Liver (tissue), 9 donors: ENCODE data around the gene ACVR2A. TPM values are rescaled to one million over a fixed set of nuclear protein-coding genes. Genes with fewer than 3 reads are reported as not detected.

ENCODE experiments used
- DNase-seq: peaks from one replicate; pipeline ENCODE4 v3.0.0-alpha.2; 2017; ENCODE audit warnings: low spot score
- H3K27ac ChIP-seq, 2 donors: one replicate each; pipeline ENCODE4 v1.7.0; 2013; ENCODE audit warnings: inconsistent platforms in 2 of 2, low read length in 2 of 2, control low read depth in 1 of 2, low read depth in 1 of 2, mild to moderate bottlenecking in 1 of 2
- H3K27me3 ChIP-seq, 4 donors: one replicate each; pipeline versions ENCODE4 v1.6.1 to v1.7.0; 2013; ENCODE audit warnings: low read length in 3 of 4, inconsistent platforms in 1 of 4, mild to moderate bottlenecking in 1 of 4, moderate library complexity in 1 of 4; ENCODE audit not compliant: control insufficient read depth in 4 of 4, insufficient read depth in 4 of 4
- H3K36me3 ChIP-seq, 4 donors: one replicate each; pipeline versions ENCODE4 v1.6.1 to v1.7.0; 2013; ENCODE audit warnings: low read length in 3 of 4, mild to moderate bottlenecking in 3 of 4, low read depth in 1 of 4, moderate library complexity in 1 of 4; ENCODE audit not compliant: control insufficient read depth in 4 of 4, insufficient read depth in 3 of 4
- H3K4me1 ChIP-seq, 4 donors: one replicate each; pipeline versions ENCODE4 v1.6.1 to v1.7.0; 2013; ENCODE audit warnings: low read length in 3 of 4, mild to moderate bottlenecking in 3 of 4, moderate library complexity in 1 of 4; ENCODE audit not compliant: control insufficient read depth in 4 of 4, insufficient read depth in 4 of 4
- H3K4me3 ChIP-seq, 3 donors: one replicate each; pipeline versions ENCODE4 v1.6.1 to v1.7.0; 2013; ENCODE audit warnings: low read length in 3 of 3, control low read depth in 1 of 3, low read depth in 1 of 3, mild to moderate bottlenecking in 1 of 3
- H3K9ac ChIP-seq, 2 donors: one replicate each; pipeline ENCODE4 v1.7.0; 2013; ENCODE audit warnings: low read length in 2 of 2, mild to moderate bottlenecking in 2 of 2, moderate library complexity in 2 of 2, control low read depth in 1 of 2, low read depth in 1 of 2
- H3K9me3 ChIP-seq, 4 donors: one replicate each; pipeline versions ENCODE4 v1.6.1 to v1.7.0; 2013; ENCODE audit warnings: low read length in 3 of 4; ENCODE audit not compliant: control insufficient read depth in 4 of 4
- EGR1 ChIP-seq, 2 donors: IDR thresholded peaks; 2 replicates each; pipeline ENCODE4 v1.6.1; 2016 to 2018; ENCODE audit warnings: antibody characterized with exemption in 2 of 2, low read depth in 2 of 2
- FOXA1 ChIP-seq: IDR thresholded peaks from 2 replicates; pipeline ENCODE4 v1.6.1; 2016; ENCODE audit warnings: antibody characterized with exemption
- FOXA2 ChIP-seq: IDR thresholded peaks from 2 replicates; pipeline ENCODE4 v1.6.1; 2016; ENCODE audit warnings: antibody characterized with exemption
- GABPA ChIP-seq, 2 donors: IDR thresholded peaks in 1 of 2; conservative IDR thresholded peaks in 1 of 2; 2 replicates each; pipeline ENCODE4 v1.6.1; 2016; ENCODE audit warnings: antibody characterized with exemption in 2 of 2, mild to moderate bottlenecking in 1 of 2, moderate library complexity in 1 of 2
- HNF4A ChIP-seq, 2 donors: conservative IDR thresholded peaks; 2 replicates each; pipeline ENCODE4 v1.6.1; 2016; ENCODE audit warnings: antibody characterized with exemption in 2 of 2, mild to moderate bottlenecking in 2 of 2
- HNF4G ChIP-seq: IDR thresholded peaks from 2 replicates; pipeline ENCODE4 v1.6.1; 2016; ENCODE audit warnings: antibody characterized with exemption
- JUND ChIP-seq, 2 donors: IDR thresholded peaks; 2 replicates each; pipeline ENCODE4 v1.6.1; 2016; ENCODE audit warnings: antibody characterized with exemption in 2 of 2
- NR2F2 ChIP-seq: IDR thresholded peaks from 2 replicates; pipeline ENCODE4 v1.6.1; 2016; ENCODE audit warnings: antibody characterized with exemption
- RAD21 ChIP-seq, 2 donors: IDR thresholded peaks; 2 replicates each; pipeline ENCODE4 v1.6.1; 2016; ENCODE audit warnings: antibody characterized with exemption in 2 of 2, mild to moderate bottlenecking in 2 of 2
- RXRA ChIP-seq, 2 donors: IDR thresholded peaks; 2 replicates each; pipeline ENCODE4 v1.6.1; 2017 to 2018; ENCODE audit warnings: antibody characterized with exemption in 2 of 2, mild to moderate bottlenecking in 1 of 2
- SP1 ChIP-seq: IDR thresholded peaks from 2 replicates; pipeline ENCODE4 v1.6.1; 2018; ENCODE audit warnings: antibody characterized with exemption, mild to moderate bottlenecking
- TAF1 ChIP-seq: conservative IDR thresholded peaks from 2 replicates; pipeline ENCODE4 v1.6.1; 2016; ENCODE audit warnings: antibody characterized with exemption, mild to moderate bottlenecking
- YY1 ChIP-seq: IDR thresholded peaks from 2 replicates; pipeline ENCODE4 v1.6.1; 2016; ENCODE audit warnings: antibody characterized with exemption, mild to moderate bottlenecking
- whole genome bisulfite sequencing: extraction: QIAGEN DNeasy Blood & Tissue Kit; methylation state at CpG from one replicate; pipeline ENCODE4 v1.1.7; 2013; 5-methylcytosine and 5-hydroxymethylcytosine counted together
- polyA plus RNA-seq, 2 donors: library from polyadenylated mRNA; stranded (reverse) in 1 of 2; unstranded in 1 of 2; fragments of 200-250 nt in 1 of 2; fragments of >200 nt in 1 of 2; fragmentation: Nextera tagmentation in 1 of 2; extraction: Ambion mirVana in 1 of 2; gene quantifications; one replicate each; pipeline versions ENCODE4 v1.2.1 to v1.2.3, GENCODE V29; 2013 to 2015
- total RNA-seq, 2 donors: library from RNA; depleted of rRNA; stranded (reverse); fragments of >200 nt; gene quantifications; one replicate each; pipeline ENCODE4 v1.2.3, GENCODE V29; 2014
- TF ChIP-seq, protein P1 (sequence below): IDR thresholded peaks from 2 replicates; pipeline ENCODE4 v1.6.1; 2016; ENCODE audit warnings: antibody characterized with exemption, mild to moderate bottlenecking
- TF ChIP-seq, protein P2 (sequence below): fragments of 150-350 bp; IDR thresholded peaks from 2 replicates; pipeline ENCODE4 v1.5.1; 2017; ENCODE audit warnings: improper control_type of control experiment, low read depth, low read length; ENCODE audit not compliant: missing input control
- TF ChIP-seq, protein P3 (sequence below): IDR thresholded peaks from 2 replicates; pipeline ENCODE4 v1.6.1; 2016; ENCODE audit warnings: antibody characterized with exemption
- TF ChIP-seq, protein P4 (sequence below): IDR thresholded peaks from 2 replicates; pipeline ENCODE4 v1.6.1; 2016; ENCODE audit warnings: antibody characterized with exemption
- TF ChIP-seq, protein P5 (sequence below): IDR thresholded peaks from 2 replicates; pipeline ENCODE4 v1.6.1; 2016; ENCODE audit warnings: antibody characterized with exemption
- donor health status: healthy.
- donor health status: healthy.
- donor health status: healthy.
- donor health status: healthy.
- donor health status: healthy.

ACVR2A gene
- total and polyA plus RNA-seq, 4 donors = 2.2 to 9.5 (median 6.3) TPM

DNA sequence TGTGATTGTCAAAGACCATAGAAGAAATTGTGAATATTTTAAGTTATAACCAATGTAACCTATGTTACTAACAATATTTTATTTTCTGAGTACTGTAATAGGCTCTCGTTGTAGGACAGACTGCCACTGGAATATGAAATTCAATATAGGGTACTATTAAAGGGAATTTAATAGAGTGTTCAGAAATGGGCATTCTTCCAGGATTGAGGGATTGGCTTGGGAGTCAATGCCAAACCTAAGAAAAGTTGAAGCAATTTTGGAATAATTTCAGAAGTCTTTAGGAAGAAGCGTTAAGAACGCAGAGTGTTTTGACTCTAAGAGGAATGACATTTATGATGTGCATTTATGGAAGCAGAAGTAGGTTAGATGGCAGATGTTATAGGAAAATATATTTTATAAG is 79.0 kb downstream of the ACVR2A start (continued):
- TF ChIP-seq, protein P1, sequence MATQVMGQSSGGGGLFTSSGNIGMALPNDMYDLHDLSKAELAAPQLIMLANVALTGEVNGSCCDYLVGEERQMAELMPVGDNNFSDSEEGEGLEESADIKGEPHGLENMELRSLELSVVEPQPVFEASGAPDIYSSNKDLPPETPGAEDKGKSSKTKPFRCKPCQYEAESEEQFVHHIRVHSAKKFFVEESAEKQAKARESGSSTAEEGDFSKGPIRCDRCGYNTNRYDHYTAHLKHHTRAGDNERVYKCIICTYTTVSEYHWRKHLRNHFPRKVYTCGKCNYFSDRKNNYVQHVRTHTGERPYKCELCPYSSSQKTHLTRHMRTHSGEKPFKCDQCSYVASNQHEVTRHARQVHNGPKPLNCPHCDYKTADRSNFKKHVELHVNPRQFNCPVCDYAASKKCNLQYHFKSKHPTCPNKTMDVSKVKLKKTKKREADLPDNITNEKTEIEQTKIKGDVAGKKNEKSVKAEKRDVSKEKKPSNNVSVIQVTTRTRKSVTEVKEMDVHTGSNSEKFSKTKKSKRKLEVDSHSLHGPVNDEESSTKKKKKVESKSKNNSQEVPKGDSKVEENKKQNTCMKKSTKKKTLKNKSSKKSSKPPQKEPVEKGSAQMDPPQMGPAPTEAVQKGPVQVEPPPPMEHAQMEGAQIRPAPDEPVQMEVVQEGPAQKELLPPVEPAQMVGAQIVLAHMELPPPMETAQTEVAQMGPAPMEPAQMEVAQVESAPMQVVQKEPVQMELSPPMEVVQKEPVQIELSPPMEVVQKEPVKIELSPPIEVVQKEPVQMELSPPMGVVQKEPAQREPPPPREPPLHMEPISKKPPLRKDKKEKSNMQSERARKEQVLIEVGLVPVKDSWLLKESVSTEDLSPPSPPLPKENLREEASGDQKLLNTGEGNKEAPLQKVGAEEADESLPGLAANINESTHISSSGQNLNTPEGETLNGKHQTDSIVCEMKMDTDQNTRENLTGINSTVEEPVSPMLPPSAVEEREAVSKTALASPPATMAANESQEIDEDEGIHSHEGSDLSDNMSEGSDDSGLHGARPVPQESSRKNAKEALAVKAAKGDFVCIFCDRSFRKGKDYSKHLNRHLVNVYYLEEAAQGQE = no peak
- TF ChIP-seq FOXA2 = no peak
- TF ChIP-seq GABPA (IDR thresholded peaks at IDR 0.05 in 1 of 2, conservative IDR thresholded peaks at IDR 0.05 in 1 of 2) = no peak
- TF ChIP-seq RAD21 (IDR thresholded peaks at IDR 0.05) = no peak
- TF ChIP-seq, protein P2, sequence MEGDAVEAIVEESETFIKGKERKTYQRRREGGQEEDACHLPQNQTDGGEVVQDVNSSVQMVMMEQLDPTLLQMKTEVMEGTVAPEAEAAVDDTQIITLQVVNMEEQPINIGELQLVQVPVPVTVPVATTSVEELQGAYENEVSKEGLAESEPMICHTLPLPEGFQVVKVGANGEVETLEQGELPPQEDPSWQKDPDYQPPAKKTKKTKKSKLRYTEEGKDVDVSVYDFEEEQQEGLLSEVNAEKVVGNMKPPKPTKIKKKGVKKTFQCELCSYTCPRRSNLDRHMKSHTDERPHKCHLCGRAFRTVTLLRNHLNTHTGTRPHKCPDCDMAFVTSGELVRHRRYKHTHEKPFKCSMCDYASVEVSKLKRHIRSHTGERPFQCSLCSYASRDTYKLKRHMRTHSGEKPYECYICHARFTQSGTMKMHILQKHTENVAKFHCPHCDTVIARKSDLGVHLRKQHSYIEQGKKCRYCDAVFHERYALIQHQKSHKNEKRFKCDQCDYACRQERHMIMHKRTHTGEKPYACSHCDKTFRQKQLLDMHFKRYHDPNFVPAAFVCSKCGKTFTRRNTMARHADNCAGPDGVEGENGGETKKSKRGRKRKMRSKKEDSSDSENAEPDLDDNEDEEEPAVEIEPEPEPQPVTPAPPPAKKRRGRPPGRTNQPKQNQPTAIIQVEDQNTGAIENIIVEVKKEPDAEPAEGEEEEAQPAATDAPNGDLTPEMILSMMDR = no peak
- no peak for TF ChIP-seq HNF4A (conservative IDR thresholded peaks at IDR 0.05)
- TF ChIP-seq EGR1 (IDR thresholded peaks at IDR 0.05; ENCODE audit: low read depth in 2 of 2) = no peak

DNA sequence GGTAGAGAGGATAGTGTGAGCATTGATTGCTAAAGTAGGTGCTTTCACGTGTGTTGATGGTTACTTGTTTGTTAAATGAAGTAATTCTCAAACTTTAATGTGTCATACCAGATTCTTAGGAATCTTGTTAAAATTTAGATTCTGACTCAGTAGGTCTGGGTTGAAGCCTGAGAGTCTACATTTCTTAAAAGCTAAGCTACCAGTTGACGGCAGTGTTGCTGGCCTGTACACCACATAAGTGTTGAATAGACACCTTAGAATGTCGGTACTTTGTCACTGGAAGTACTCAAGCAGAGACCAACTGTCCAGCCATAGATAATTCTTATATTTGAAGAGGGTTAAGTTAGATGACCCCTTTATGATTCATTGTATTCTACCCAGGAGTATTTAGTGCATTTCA is 79.8 kb downstream of the ACVR2A start:
- Histone ChIP-seq H3K9ac (no peak overlapping the region), H3K27me3 (no peaks in the 10 kb centered on the region), H3K27ac (no peak overlapping the region), H3K4me3 (no peak overlapping the region), H3K9me3 (no peaks in the 10 kb centered on the region), H3K4me1 (peaks cover 0 to 14% (median 10%) of the 10 kb centered on the region in 4 donors), H3K36me3 (peaks cover 0 to 7% (median 2%) of the 10 kb centered on the region in 4 donors)
- DNase-seq = no peak
- TF ChIP-seq NR2F2 (no peak), FOXA1 (no peak), GABPA (IDR thresholded peaks at IDR 0.05 in 1 of 2, conservative IDR thresholded peaks at IDR 0.05 in 1 of 2) (no peak), RAD21 (IDR thresholded peaks at IDR 0.05) (no peak), RXRA (IDR thresholded peaks at IDR 0.05) (no peak), SP1 (no peak), HNF4G (no peak), FOXA2 (no peak), HNF4A (conservative IDR thresholded peaks at IDR 0.05) (no peak), JUND (IDR thresholded peaks at IDR 0.05) (no peak), YY1 (no peak), TAF1 (no peak), EGR1 (IDR thresholded peaks at IDR 0.05; ENCODE audit: low read depth in 2 of 2) (no peak)
- TF ChIP-seq, protein P2 = no peak
- TF ChIP-seq, protein P3, sequence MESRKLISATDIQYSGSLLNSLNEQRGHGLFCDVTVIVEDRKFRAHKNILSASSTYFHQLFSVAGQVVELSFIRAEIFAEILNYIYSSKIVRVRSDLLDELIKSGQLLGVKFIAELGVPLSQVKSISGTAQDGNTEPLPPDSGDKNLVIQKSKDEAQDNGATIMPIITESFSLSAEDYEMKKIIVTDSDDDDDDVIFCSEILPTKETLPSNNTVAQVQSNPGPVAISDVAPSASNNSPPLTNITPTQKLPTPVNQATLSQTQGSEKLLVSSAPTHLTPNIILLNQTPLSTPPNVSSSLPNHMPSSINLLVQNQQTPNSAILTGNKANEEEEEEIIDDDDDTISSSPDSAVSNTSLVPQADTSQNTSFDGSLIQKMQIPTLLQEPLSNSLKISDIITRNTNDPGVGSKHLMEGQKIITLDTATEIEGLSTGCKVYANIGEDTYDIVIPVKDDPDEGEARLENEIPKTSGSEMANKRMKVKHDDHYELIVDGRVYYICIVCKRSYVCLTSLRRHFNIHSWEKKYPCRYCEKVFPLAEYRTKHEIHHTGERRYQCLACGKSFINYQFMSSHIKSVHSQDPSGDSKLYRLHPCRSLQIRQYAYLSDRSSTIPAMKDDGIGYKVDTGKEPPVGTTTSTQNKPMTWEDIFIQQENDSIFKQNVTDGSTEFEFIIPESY = no peak
- TF ChIP-seq, protein P4, sequence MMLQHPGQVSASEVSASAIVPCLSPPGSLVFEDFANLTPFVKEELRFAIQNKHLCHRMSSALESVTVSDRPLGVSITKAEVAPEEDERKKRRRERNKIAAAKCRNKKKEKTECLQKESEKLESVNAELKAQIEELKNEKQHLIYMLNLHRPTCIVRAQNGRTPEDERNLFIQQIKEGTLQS = no peak
- TF ChIP-seq, protein P1 = no peak
- TF ChIP-seq, protein P5, sequence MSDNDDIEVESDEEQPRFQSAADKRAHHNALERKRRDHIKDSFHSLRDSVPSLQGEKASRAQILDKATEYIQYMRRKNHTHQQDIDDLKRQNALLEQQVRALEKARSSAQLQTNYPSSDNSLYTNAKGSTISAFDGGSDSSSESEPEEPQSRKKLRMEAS = no peak
- WGBS = 93% methylated on average over 3 of the region's 3 CpGs
